Stimulated activated CD4-positive, alpha-beta T cell treated with anti-CD3 and anti-CD28 coated beads, Interleukin-12 subunit alpha, Interleukin-12 subunit beta, amount 100 ng/mL, for 4 hours (primary cell): ENCODE results near the gene TCEAL4.
"Not testable (repeated sequence)": the region's sequence is repeated elsewhere in the genome, so short reads cannot be mapped to it uniquely, and the experiment has no call there.

Experiments
- DNase-seq: peaks from one replicate; pipeline ENCODE4 v3.0.0-alpha.2; 2020

Gene TCEAL4

DNA sequence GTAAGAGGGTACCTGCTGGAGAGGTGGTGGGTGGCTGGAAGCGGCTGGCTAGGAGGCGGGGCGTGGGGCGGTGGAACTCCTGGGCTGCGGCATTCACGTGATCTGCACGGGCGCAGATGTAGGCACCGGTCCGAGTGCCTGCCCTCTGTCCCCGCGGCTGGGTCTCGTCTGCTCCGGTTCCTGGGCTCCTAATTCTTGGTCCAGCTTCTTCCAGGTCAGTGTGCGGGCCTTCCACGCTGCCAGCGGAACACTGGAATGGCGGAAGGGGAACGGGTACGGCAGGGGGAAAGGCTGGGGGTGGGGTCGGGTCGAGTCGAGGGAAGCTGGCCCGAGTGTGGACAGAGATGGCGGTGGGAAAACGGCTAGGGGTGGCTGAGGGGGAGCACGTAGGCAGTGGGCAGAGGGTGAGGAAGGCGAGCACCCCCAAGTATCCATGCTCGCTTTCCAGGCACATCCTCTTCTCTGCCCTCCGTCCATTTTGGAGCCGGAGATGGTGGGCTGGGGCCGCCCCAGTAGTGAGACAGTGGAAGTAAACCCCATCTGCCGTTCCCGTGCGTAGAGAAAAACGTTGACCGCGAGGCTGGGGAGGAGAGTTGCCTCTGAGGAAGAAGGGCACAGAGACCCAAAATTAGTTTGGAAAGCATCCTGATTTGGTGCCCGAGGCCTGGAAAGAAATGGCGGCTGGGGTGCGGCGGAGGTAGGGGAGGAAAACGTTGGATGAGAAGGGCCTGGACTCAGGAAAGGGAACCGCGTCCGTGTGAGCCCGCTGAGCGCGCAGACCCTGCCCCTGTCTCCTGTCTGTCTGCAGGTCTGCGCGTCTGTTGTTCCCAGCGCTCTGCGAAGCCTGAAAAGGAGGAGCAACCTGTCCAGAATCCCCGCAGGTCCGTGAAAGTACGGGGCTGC lies at the start of gene TCEAL4:
Gene TCEAL4, plus strand, starts transcription at position 105 of the 903 bp plus-strand sequence. CDS start 1,161 bp downstream, outside the sequence.
- peak; percentile 28 for DNase-seq

GRCh38 chrX:103536071-103536470 lies 49.2 kb upstream of the TCEAL4 start:
- DNase-seq, result no peak

DNA sequence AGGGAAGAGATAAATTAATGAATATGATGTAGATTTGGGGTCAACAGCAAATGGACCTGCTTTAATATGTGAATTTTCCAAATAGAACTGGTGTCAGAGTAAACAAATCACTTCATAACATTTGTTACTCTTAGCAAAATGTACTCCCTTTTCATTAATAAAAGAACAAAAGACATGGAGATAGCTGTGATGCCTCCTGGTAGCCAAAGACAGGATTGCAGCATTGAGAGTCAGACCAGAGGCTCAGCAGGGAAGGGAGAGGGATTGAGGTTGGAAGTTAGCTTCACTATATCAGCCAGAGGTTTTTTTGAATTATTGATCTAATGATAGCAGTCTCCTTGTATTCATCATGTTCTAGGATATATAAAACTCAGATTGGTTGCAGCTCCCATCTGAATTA lies 48.6 kb upstream of the TCEAL4 start:
- DNase-seq, result no peak

GRCh38 chrX:103537871-103538387 lies 47.4 kb upstream of the TCEAL4 start:
- DNase-seq, result no peak

DNA sequence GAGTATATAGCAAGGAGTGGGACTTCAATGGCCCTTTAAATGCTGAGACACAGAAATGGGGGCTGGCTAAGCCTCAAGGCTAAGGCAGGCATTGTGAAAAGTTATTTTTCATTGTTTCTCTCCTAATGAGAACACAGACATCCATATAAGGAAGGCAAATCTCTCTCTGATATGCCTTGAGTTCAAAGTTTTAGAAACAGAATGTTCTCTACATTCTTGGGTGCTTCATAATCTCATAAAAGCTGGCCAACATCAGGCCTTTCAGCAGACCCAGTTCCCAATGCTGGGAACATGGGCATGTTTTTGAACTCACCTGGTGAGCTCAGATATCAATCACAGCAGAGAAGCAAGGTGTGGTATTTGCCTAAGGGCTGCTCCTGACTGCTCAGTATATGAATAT lies 46.6 kb upstream of the TCEAL4 start:
- no peak for DNase-seq

DNA sequence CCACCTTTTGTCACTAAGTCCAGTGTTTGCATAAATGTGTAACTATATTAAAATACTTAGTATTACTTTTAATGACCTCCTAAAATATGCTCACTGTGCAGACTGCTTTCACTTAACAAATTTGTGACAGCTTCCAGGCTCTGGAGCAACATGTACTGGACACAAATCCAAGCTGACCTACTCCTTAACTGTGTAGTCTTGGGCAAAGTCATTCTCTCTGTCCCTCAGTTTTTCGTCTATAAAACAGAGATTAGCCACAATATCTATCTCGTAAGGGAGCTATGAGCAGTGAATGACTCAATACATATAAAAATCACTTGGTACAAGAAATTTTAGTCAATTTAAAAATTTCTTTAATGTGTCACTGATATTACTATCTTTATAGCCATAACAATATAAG lies 45.6 kb upstream of the TCEAL4 start:
- no peak for DNase-seq

- DNase-seq, result no peak
Measured at GRCh38 chrX:103540145-103540544, 45.2 kb upstream of the TCEAL4 start.

DNA sequence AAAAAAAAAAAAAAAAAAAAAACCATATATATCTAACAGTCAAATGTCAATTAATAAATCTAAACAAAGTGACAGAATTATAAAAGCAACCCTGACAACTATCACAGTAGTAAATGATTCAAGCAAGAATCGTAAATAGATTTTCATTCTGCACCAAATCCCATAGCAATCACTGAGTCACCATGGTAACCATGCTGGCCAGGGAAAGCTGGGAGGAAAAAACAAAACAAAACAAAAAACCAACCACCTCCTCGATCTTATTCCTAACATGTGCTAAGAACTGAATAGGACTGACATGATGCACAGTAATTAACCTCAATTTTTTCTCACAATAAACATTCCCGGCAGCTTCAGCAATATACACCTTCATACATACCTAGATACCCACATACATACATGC lies 35.4 kb upstream of the TCEAL4 start:
- DNase-seq, result no peak

- no peak for DNase-seq
Measured at GRCh38 chrX:103550415-103551051, 34.8 kb upstream of the TCEAL4 start.

- no peak for DNase-seq
Measured at GRCh38 chrX:103552236-103552635, 33.1 kb upstream of the TCEAL4 start.

DNA sequence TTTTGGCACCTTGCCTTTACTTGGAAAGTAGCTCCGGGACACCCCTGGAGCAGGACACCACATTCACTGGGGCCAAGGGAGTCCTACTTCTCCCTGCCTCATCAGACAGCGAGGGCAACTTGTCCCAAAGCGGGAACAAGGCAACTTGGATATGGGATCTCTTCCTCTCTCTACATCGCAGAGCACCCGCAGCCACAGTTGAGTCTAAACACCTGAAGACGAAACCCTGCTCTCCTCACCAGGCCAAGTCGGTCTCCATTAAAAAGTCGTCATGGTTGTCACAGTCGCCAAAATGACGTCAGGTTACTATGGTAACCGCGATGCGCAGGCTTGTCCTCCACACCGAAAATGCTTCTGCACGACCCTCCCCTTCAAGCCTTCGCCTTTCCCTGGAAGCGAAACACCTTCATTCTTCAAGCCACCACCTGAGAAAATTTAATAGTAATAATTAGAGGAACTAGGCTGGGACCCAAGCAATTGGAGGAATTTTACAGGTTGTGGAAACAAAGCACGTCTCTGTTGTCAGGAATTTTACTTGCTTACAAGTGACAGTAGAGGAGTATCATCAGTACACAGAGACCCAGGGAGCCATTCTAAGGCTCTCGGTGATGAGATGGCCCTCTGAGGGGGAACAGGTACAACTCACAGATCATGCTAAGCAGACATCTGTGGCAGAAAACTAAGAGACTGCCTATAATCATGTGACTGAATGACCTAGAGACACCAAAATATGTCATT lies 30.5 kb upstream of the TCEAL4 start:
- peak; percentile 52 for DNase-seq

DNA sequence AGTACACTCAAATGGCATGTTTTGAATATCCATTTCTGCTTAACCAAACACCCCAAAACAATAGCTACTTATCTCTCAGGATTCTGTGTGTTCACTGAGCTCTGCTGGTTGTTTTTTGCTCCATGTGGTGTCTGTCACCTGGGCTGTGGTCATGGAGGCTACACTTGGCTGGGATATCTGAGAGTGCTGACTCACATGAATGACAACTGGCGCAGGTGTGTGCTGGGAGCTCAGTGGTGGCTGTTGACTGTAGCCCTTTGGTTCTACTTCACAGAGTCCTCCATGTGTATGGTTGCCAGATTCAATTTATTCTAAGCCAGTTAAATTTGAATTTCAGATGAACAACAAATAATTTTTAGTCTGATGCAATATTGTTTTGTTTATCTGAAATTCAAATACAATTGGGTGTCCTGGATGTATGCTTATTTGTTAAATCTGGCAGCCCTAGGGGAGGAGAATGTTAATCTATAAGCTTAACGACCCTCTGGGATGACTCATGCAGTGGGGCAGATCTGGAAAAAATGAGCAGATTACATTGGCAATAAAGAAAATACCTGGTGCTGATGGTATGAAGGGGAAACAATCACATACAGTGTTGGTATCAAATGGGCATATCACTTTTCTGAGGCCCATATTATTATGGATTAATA lies 28.2 kb upstream of the TCEAL4 start:
- DNase-seq, result no peak

GRCh38 chrX:103560256-103560655 lies 25.1 kb upstream of the TCEAL4 start:
- no peak for DNase-seq

DNA sequence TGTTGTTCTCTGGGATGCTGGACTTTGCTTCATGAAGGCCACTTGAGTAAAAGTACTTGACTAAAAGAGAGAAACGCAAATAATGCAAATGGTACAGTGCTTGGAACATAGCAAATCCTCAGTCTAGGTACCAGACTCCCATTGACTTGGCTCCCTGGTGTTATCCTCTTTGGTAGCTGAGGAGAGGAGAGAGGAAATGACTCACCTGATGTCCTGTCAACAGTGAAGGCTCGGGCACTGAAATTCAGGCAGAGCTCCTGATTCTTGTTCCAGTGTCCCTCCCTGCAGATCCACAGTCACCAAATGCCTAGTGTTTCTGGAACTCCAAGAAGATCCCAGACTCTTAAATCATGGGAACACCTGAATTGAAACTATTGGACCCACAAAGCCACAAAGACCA lies 22.5 kb upstream of the TCEAL4 start:
- no peak for DNase-seq

GRCh38 chrX:103565197-103565596 lies 20.1 kb upstream of the TCEAL4 start:
- no peak for DNase-seq

DNA sequence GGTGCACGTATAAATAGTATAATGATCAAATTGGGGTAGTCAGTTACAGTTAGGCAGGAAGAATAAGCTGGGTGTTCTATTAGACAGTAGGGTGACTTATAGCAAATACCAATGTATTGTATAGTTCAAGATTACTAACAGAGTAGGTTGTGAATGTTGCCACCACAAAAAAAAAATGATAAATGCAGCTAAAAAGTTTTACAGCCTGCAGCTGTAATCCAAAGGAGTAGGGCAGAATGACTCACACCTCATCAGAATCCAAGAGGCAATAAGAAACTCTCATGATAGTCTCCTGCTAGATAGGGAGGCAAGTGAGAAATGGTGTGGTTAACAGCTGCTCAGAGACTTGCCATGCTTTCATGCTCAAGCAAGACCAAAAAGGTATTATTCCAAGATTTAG lies 19.6 kb upstream of the TCEAL4 start:
- DNase-seq, result no peak

GRCh38 chrX:103571121-103571520 lies 14.2 kb upstream of the TCEAL4 start:
- no peak for DNase-seq

- DNase-seq, result no peak
Measured at GRCh38 chrX:103571726-103572125, 13.6 kb upstream of the TCEAL4 start.

DNA sequence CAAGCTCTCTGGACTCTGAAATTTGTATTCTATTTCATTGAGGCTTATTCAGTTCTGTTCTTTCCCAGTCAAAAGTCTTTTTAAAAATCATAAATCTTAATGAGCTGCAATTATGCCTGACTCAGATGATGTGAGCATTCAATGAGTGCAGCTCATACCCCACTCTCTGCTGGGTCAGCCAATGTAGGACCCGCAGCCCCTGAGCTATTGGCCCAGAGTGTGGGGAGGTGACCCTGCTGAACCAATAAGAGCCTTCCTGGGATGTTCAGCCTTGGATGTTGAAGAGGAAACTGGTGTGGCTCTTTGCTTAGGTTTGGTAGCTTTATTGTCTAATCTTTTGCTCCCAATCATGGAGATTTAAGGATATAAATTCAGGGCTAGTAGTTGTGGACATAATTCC lies 12.1 kb upstream of the TCEAL4 start:
- no peak for DNase-seq

DNA sequence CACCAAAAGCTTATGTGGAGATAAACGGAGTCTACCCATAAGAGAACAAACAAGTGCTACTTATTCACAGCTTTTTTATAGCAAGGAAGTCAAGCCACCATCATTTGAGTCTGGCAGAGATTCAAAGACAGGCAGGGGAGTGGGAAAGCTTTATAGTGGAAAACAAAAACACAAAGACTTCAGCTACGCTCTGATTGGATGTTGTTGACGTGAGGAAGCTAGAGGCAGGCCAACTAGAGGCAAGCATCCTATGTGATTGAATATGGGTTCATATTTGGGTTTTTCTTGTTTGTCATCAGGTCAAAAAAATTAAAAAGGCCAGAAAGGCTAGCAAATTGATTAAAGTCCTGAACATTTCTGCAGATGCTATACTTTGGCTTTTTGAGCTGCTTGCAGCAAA lies 719 bp upstream of the TCEAL4 start:
- DNase-seq, result no peak

- no peak for DNase-seq
Measured at GRCh38 chrX:103586314-103586646, 965 bp downstream of the TCEAL4 start.

DNA sequence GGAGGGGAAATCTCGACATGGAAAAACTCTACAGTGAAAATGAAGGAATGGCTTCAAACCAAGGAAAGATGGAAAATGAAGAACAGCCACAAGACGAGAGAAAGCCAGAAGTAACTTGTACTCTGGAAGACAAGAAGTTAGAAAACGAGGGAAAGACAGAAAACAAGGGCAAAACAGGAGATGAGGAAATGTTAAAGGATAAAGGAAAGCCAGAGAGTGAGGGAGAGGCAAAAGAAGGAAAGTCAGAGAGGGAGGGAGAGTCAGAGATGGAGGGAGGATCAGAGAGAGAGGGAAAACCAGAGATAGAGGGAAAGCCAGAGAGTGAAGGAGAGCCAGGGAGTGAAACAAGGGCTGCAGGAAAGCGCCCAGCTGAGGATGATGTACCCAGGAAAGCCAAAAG lies 1.3 kb downstream of the TCEAL4 start:
- DNase-seq, result no peak

GRCh38 chrX:103592295-103592694 lies 7.0 kb downstream of the TCEAL4 start:
- not testable (repeated sequence) for DNase-seq
